HepG2 (cell line): Measurements from ENCODE around the gene DPEP1. TPM values are rescaled to one million over a fixed set of nuclear protein-coding genes. Genes with fewer than 3 reads are reported as not detected.
A peak's percentile ranks its signal among the peaks of the same experiment; 100 is the strongest.

Source experiments
- E2F1 ChIP-seq: sonication (generic); formaldehyde crosslinking; IDR thresholded peaks from 2 replicates; pipeline ENCODE4 v1.5.0; 2020; ENCODE audit warnings: missing genetic modification reagents
- FOXC1 ChIP-seq: sonication (generic); formaldehyde crosslinking; IDR thresholded peaks from 2 replicates; pipeline ENCODE4 v1.8.0; 2022; ENCODE audit warnings: mild to moderate bottlenecking, missing genetic modification reagents, borderline replicate concordance
- MXD3 ChIP-seq: IDR thresholded peaks from 2 replicates; pipeline ENCODE4 v1.6.1; 2016; ENCODE audit warnings: mild to moderate bottlenecking, missing biosample characterization, missing genetic modification reagents
- POLR2A ChIP-seq, 2 experiments: IDR thresholded peaks; 2 replicates each; pipeline ENCODE4 v1.6.1; 2011; ENCODE audit warnings: low read depth in 2 of 2, low read length in 2 of 2, mild to moderate bottlenecking in 1 of 2, moderate library complexity in 1 of 2; ENCODE audit not compliant: insufficient read depth in 1 of 2
- RCOR2 ChIP-seq: IDR thresholded peaks from 2 replicates; pipeline ENCODE4 v1.6.1; 2016; ENCODE audit warnings: missing biosample characterization, missing genetic modification reagents
- SNAPC4 ChIP-seq: sonication (generic); formaldehyde crosslinking; IDR thresholded peaks from 2 replicates; pipeline ENCODE4 v1.4.0; 2020; ENCODE audit warnings: mild to moderate bottlenecking, missing genetic modification reagents
- TP53 ChIP-seq: sonication (generic); formaldehyde crosslinking; conservative IDR thresholded peaks from 2 replicates; pipeline ENCODE4 v1.4.0; 2020; ENCODE audit warnings: missing genetic modification reagents
- ZFY ChIP-seq: sonication (generic); formaldehyde crosslinking; IDR thresholded peaks from 2 replicates; pipeline ENCODE4 v1.4.0; 2020; ENCODE audit warnings: missing genetic modification reagents
- ZNF275 ChIP-seq: sonication (generic); formaldehyde crosslinking; IDR thresholded peaks from 2 replicates; pipeline ENCODE4 v1.8.0; 2022; ENCODE audit warnings: missing genetic modification reagents, mild to moderate bottlenecking, inconsistent platforms, borderline replicate concordance
- ZNF296 ChIP-seq: sonication (generic); formaldehyde crosslinking; conservative IDR thresholded peaks from 2 replicates; pipeline ENCODE4 v1.5.0; 2020; ENCODE audit warnings: mild to moderate bottlenecking, missing genetic modification reagents
- ZNF556 ChIP-seq: sonication (generic); formaldehyde crosslinking; IDR thresholded peaks from 2 replicates; pipeline ENCODE4 v1.4.0; 2020; ENCODE audit warnings: mild to moderate bottlenecking, missing genetic modification reagents, borderline replicate concordance
- ZNF687 ChIP-seq: sonication (generic); formaldehyde crosslinking; IDR thresholded peaks from 2 replicates; pipeline ENCODE4 v1.5.1; 2020; ENCODE audit warnings: mild to moderate bottlenecking, missing genetic modification reagents, moderate library complexity
- ZNF75D ChIP-seq: sonication (generic); formaldehyde crosslinking; IDR thresholded peaks from 2 replicates; pipeline ENCODE4 v1.8.1; 2023; ENCODE audit warnings: missing genetic modification reagents, mild to moderate bottlenecking, borderline replicate concordance
- ZNF790 ChIP-seq: sonication (generic); formaldehyde crosslinking; IDR thresholded peaks from 2 replicates; pipeline ENCODE4 v1.8.0; 2022; ENCODE audit warnings: missing genetic modification reagents, mild to moderate bottlenecking, borderline replicate concordance
- ZSCAN25 ChIP-seq: sonication (generic); formaldehyde crosslinking; IDR thresholded peaks from 2 replicates; pipeline ENCODE4 v1.8.0; 2022; ENCODE audit warnings: mild to moderate bottlenecking, missing genetic modification reagents
- ZSCAN31 ChIP-seq: sonication (generic); formaldehyde crosslinking; IDR thresholded peaks from 2 replicates; pipeline ENCODE4 v1.5.0; 2020; ENCODE audit warnings: low read depth, mild to moderate bottlenecking, missing genetic modification reagents
- polyA plus RNA-seq, 8 experiments: library from polyadenylated mRNA; depleted of rRNA in 3 of 8; stranded (reverse) in 7 of 8; unstranded in 1 of 8; fragments of >200 nt; fragmentation: Illumina TruSeq in 4 of 8; extraction: Trizol in 4 of 8; gene quantifications; 2 replicates each; pipeline versions ENCODE4 v1.2.1 to v1.2.3, GENCODE V29; 2011 to 2016; ENCODE audit warnings: low read depth in 4 of 8, missing spikeins in 1 of 8, mixed read lengths in 1 of 8; ENCODE audit not compliant: insufficient read depth in 1 of 8
- total RNA-seq, 5 experiments: library from RNA; depleted of rRNA; stranded (reverse); fragments of >200 nt; fragmentation: Illumina TruSeq; extraction: Trizol; gene quantifications; 2 replicates each; pipeline ENCODE4 v1.2.3, GENCODE V29; 2016; ENCODE audit warnings: low read depth in 1 of 5

The DPEP1 gene
- total and polyA plus RNA-seq, 2 of the 13 experiments (the other 11 are each of a cell fraction or from before 2014, with no cell fraction given) = 37.6 to 52.2 TPM

GRCh38 chr16:89624777-89625761 lies 11.6 kb downstream of the DPEP1 start (continued):
- TF ChIP-seq SNAPC4 (CRISPR knock-in tag) (no peak), E2F1 (CRISPR knock-in tag) (no peak), ZNF296 (CRISPR knock-in tag) (no peak), ZNF275 (CRISPR knock-in tag) (no peak), ZNF75D (CRISPR knock-in tag) (no peak), POLR2A (IDR thresholded peaks at IDR 0.05; ENCODE audit: insufficient read depth in 1 of 2, low read depth in 2 of 2, low read length in 2 of 2) (no peak), ZFY (peak; percentile 43), TP53 (CRISPR knock-in tag) (no peak), ZSCAN25 (CRISPR knock-in tag) (peak; percentile 37; the same call in 1 of the 2 replicates), ZNF790 (CRISPR knock-in tag) (no peak), FOXC1 (no peak), RCOR2 (no peak), ZNF687 (CRISPR knock-in tag) (peak; percentile 20; the same call in 1 of the 2 replicates), ZNF556 (CRISPR knock-in tag) (0 out of 2 replicates have a peak, but pooled peaks have one; percentile 24), ZSCAN31 (CRISPR knock-in tag) (no peak), MXD3 (no peak)
